ENCODE data around the gene OGA.
A peak's percentile ranks its signal among the peaks of the same experiment; 100 is the strongest.

OGA gene

GRCh38 chr10:101776161-101776817, 42.0 kb downstream of the OGA start:
- TF ChIP-seq EZH2phosphoT487 (IDR thresholded peaks at IDR 0.05; ENCODE audit: low read length) (no peak), EZH2 (optimal IDR thresholded peaks at IDR 0.05; ENCODE audit: low read depth, low read length) (peak; percentile 56), CTCF (IDR thresholded peaks at IDR 0.05; ENCODE audit: low read length) (no peak)
- Histone ChIP-seq H3K9ac (ENCODE audit: low read length) (no peak overlapping the region), H3K4me1 (ENCODE audit: low read length) (peaks cover 8% of the 10 kb centered on the region), H3F3A (ENCODE audit: insufficient read depth, low read length) (no peaks in the 10 kb centered on the region), H3K4me2 (ENCODE audit: low read depth, low read length) (no peak overlapping the region), H3K4me3 (ENCODE audit: low read length) (no peak overlapping the region), H3K27me3 (replicated peaks; ENCODE audit: insufficient read depth, low read length) (peaks cover 63% of the 10 kb centered on the region), H2AFZ (ENCODE audit: low read length) (no peak overlapping the region), H3K9me2 (replicated peaks; ENCODE audit: insufficient read depth, low read length) (no peaks in the 10 kb centered on the region), H3K36me3 (replicated peaks; ENCODE audit: insufficient read depth, low read length) (no peaks in the 10 kb centered on the region), H3K9me3 (replicated peaks; ENCODE audit: insufficient read depth, low read length) (no peaks in the 10 kb centered on the region), H3K79me2 (ENCODE audit: low read length) (no peaks in the 10 kb centered on the region), H3K27ac (ENCODE audit: low read length) (no peak overlapping the region), H4K20me1 (ENCODE audit: insufficient read depth, low read length) (no peaks in the 10 kb centered on the region)
- DNase-seq = no peak

GRCh38 chr10:101775273-101776160, 42.7 kb downstream of the OGA start, which contains the start of gene FGF8:
Gene FGF8 (minus strand): TSS chr10:101776114. CDS start chr10:101775900, 214 bp downstream.
- H3K4me3 ChIP-seq (ENCODE audit: low read length) = no peak within 1 kb of the TSS
- no peaks in the 10 kb centered on the region for H3K36me3 ChIP-seq (replicated peaks; ENCODE audit: insufficient read depth, low read length)
- peaks cover 71% of the 10 kb centered on the region for H3K27me3 ChIP-seq (replicated peaks; ENCODE audit: insufficient read depth, low read length)

GRCh38 chr10:101774589-101775272, 43.5 kb downstream of the OGA start:
- no peak for DNase-seq
- TF ChIP-seq EZH2phosphoT487 (IDR thresholded peaks at IDR 0.05; ENCODE audit: low read length) (no peak), EZH2 (optimal IDR thresholded peaks at IDR 0.05; ENCODE audit: low read depth, low read length) (no peak), CTCF (IDR thresholded peaks at IDR 0.05; ENCODE audit: low read length) (no peak)
- H3K9ac ChIP-seq (ENCODE audit: low read length) = no peak overlapping the region
- H2AFZ ChIP-seq (ENCODE audit: low read length) = no peak overlapping the region
- H3K79me2 ChIP-seq (ENCODE audit: low read length) = no peaks in the 10 kb centered on the region
- H3K27ac ChIP-seq (ENCODE audit: low read length) = no peak overlapping the region
- H3F3A ChIP-seq (ENCODE audit: insufficient read depth, low read length) = no peaks in the 10 kb centered on the region
- H3K4me2 ChIP-seq (ENCODE audit: low read depth, low read length) = no peak overlapping the region
- peaks cover 76% of the 10 kb centered on the region for H3K27me3 ChIP-seq (replicated peaks; ENCODE audit: insufficient read depth, low read length)
- H3K36me3 ChIP-seq (replicated peaks; ENCODE audit: insufficient read depth, low read length) = no peaks in the 10 kb centered on the region
- H3K4me1 ChIP-seq (ENCODE audit: low read length) = no peaks in the 10 kb centered on the region
- no peaks in the 10 kb centered on the region for H3K9me2 ChIP-seq (replicated peaks; ENCODE audit: insufficient read depth, low read length)
- no peak overlapping the region for H3K4me3 ChIP-seq (ENCODE audit: low read length)
- H4K20me1 ChIP-seq (ENCODE audit: insufficient read depth, low read length) = no peaks in the 10 kb centered on the region
- H3K9me3 ChIP-seq (replicated peaks; ENCODE audit: insufficient read depth, low read length) = no peaks in the 10 kb centered on the region

More at GRCh38 chr10:101775273-101776160, 42.7 kb downstream of the OGA start, which contains the start of gene FGF8:
- H3K27ac ChIP-seq (ENCODE audit: low read length) = no peak within 1 kb of the TSS
- H3K9me3 ChIP-seq (replicated peaks; ENCODE audit: insufficient read depth, low read length) = no peaks in the 10 kb centered on the region
- DNase-seq = no peak
- H2AFZ ChIP-seq (ENCODE audit: low read length) = no peak within 1 kb of the TSS
- no peaks in the 10 kb centered on the region for H3K9me2 ChIP-seq (replicated peaks; ENCODE audit: insufficient read depth, low read length)
- no peaks in the 10 kb centered on the region for H4K20me1 ChIP-seq (ENCODE audit: insufficient read depth, low read length)
- no peak within 1 kb of the TSS for H3K4me2 ChIP-seq (ENCODE audit: low read depth, low read length)
- TF ChIP-seq EZH2phosphoT487 (IDR thresholded peaks at IDR 0.05; ENCODE audit: low read length) (no peak), EZH2 (optimal IDR thresholded peaks at IDR 0.05; ENCODE audit: low read depth, low read length) (peak; percentile 97), CTCF (IDR thresholded peaks at IDR 0.05; ENCODE audit: low read length) (no peak)
- H3K9ac ChIP-seq (ENCODE audit: low read length) = no peak within 1 kb of the TSS
- no peaks in the 10 kb centered on the region for H3F3A ChIP-seq (ENCODE audit: insufficient read depth, low read length)
- H3K4me1 ChIP-seq (ENCODE audit: low read length) = peaks cover 6% of the 10 kb centered on the region
- no peaks in the 10 kb centered on the region for H3K79me2 ChIP-seq (ENCODE audit: low read length)

Data from MM.1S (cell line).